Sigmoid colon (tissue), 4 donors: Measurements from ENCODE around the gene RASA1.

Experiments used
- POLR2AphosphoS5 ChIP-seq, 4 donors: sonication (generic); formaldehyde crosslinking; IDR thresholded peaks; one replicate each; pipeline ENCODE4 v1.6.1; 2017; ENCODE audit warnings: antibody characterized with exemption in 4 of 4
- TF ChIP-seq, protein P1 (sequence below), 4 experiments: fragments of 450-650 bp in 3 of 4; fragments of 200-600 bp in 1 of 4; IDR thresholded peaks; one replicate each; pipeline ENCODE4 v1.5.1; 2016 to 2019; ENCODE audit warnings: antibody characterized with exemption in 4 of 4, mild to moderate bottlenecking in 3 of 4, moderate library complexity in 2 of 4

DNA sequence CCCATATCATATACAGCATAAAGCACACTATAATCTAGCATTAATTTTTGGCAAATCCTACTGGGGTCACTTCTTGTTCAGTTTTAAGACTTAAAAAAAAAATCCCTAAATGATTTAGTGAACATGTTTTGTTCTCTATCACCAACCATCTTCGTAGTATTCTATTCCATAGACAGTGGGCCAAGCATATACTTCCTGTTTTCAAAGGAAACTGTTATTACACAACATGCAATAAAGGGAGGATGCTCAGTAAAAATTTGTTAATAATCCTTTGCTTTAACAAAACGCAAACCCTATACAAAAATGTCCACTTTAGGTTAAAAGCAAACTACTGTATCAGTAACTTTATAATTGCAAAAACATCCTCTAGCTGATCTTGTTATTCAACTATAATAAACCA is 132.0 kb downstream of the RASA1 start:
- TF ChIP-seq, protein P1, sequence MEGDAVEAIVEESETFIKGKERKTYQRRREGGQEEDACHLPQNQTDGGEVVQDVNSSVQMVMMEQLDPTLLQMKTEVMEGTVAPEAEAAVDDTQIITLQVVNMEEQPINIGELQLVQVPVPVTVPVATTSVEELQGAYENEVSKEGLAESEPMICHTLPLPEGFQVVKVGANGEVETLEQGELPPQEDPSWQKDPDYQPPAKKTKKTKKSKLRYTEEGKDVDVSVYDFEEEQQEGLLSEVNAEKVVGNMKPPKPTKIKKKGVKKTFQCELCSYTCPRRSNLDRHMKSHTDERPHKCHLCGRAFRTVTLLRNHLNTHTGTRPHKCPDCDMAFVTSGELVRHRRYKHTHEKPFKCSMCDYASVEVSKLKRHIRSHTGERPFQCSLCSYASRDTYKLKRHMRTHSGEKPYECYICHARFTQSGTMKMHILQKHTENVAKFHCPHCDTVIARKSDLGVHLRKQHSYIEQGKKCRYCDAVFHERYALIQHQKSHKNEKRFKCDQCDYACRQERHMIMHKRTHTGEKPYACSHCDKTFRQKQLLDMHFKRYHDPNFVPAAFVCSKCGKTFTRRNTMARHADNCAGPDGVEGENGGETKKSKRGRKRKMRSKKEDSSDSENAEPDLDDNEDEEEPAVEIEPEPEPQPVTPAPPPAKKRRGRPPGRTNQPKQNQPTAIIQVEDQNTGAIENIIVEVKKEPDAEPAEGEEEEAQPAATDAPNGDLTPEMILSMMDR (IDR thresholded peaks at IDR 0.05), result no peak
- TF ChIP-seq POLR2AphosphoS5 (IDR thresholded peaks at IDR 0.05), result no peak
